IMR-90 (cell line): Measurements from ENCODE around the gene SLC12A4. TPM values are rescaled to one million over a fixed set of nuclear protein-coding genes. Genes with fewer than 3 reads are reported as not detected.
"Not testable (repeated sequence)": the region's sequence is repeated elsewhere in the genome, so short reads cannot be mapped to it uniquely, and the experiment has no call there.

Source experiments
- ATAC-seq: fragments of 200-7000 bp; cut with Tn5 transposase; 2 replicates; pipeline ENCODE4 v1.9.1; 2020; ENCODE audit warnings: low read depth, mild to moderate bottlenecking, moderate library complexity
- BruUV-seq: library from RNA; stranded (reverse); fragments of 400-500 nt; replicated peaks from 2 replicates; lab custom pipeline; 2021; lab: Mats Ljungman, UMichigan
- CTCF ChIA-PET: fragments of 300-600 bp; formaldehyde crosslinking; extraction: SDS; loops from one replicate; lab custom pipeline; 2021; ENCODE audit warnings: antibody characterized with exemption; lab: Yijun Ruan, JAX
- POLR2A ChIA-PET: fragments of 300-600 bp; sonication (Branson Sonifier 250); formaldehyde crosslinking; loops from one replicate; lab custom pipeline; 2022; ENCODE audit warnings: antibody characterized with exemption; ENCODE audit not compliant: unreplicated experiment; lab: Charles Lee
- DNase-seq: peaks from one replicate; pipeline ENCODE4 v3.0.0; 2013
- H2AFZ ChIP-seq: replicated peaks from 2 replicates; pipeline ENCODE3; 2013; ENCODE audit warnings: low read length, mild to moderate bottlenecking; ENCODE audit not compliant: poor library complexity
- H2AK5ac ChIP-seq: 2 replicates; pipeline ENCODE4 v1.6.1; 2013; ENCODE audit warnings: low read depth, low read length, inconsistent platforms
- H2AK9ac ChIP-seq: replicated peaks from 2 replicates; pipeline ENCODE3; 2013; ENCODE audit warnings: mild to moderate bottlenecking, low read depth, low read length, moderate library complexity; ENCODE audit not compliant: poor library complexity
- H2BK120ac ChIP-seq: 2 replicates; pipeline ENCODE4 v1.6.1; 2013; ENCODE audit warnings: low read depth, low read length, inconsistent platforms
- H2BK15ac ChIP-seq: 3 replicates; pipeline ENCODE4 v1.6.1; 2013; ENCODE audit warnings: low read depth, low read length, inconsistent platforms
- H2BK20ac ChIP-seq: 2 replicates; pipeline ENCODE4 v1.6.1; 2013; ENCODE audit warnings: low read depth, mild to moderate bottlenecking, inconsistent platforms, low read length, moderate library complexity
- H2BK5ac ChIP-seq: 2 replicates; pipeline ENCODE4 v1.6.1; 2013; ENCODE audit warnings: mild to moderate bottlenecking, low read depth, low read length, inconsistent platforms; ENCODE audit not compliant: poor library complexity, severe bottlenecking
- H3K14ac ChIP-seq: replicated peaks from 2 replicates; pipeline ENCODE4 v1.6.1; 2013; ENCODE audit warnings: low read depth, low read length, inconsistent platforms
- H3K18ac ChIP-seq: 2 replicates; pipeline ENCODE4 v1.6.1; 2013; ENCODE audit warnings: low read depth, low read length, control low read depth
- H3K23ac ChIP-seq: 2 replicates; pipeline ENCODE4 v1.6.1; 2013; ENCODE audit warnings: low read depth, low read length, inconsistent platforms
- H3K27ac ChIP-seq: 2 replicates; pipeline ENCODE4 v1.5.1; 2013; ENCODE audit warnings: mild to moderate bottlenecking, control low read depth, low read length; ENCODE audit not compliant: insufficient read depth
- H3K27me3 ChIP-seq: 2 replicates; pipeline ENCODE4 v1.6.1; 2013; ENCODE audit warnings: low read length; ENCODE audit not compliant: control insufficient read depth, insufficient read depth
- H3K36me3 ChIP-seq: 2 replicates; pipeline ENCODE4 v1.6.1; 2013; ENCODE audit warnings: low read length, mixed read lengths; ENCODE audit not compliant: control insufficient read depth, insufficient read depth
- H3K4ac ChIP-seq: 2 replicates; pipeline ENCODE4 v1.6.1; 2013; ENCODE audit warnings: low read depth, low read length, inconsistent platforms
- H3K4me1 ChIP-seq: 2 replicates; pipeline ENCODE4 v1.6.1; 2013; ENCODE audit warnings: low read length, mixed read lengths; ENCODE audit not compliant: control insufficient read depth, insufficient read depth
- H3K4me2 ChIP-seq: 2 replicates; pipeline ENCODE4 v1.6.1; 2013; ENCODE audit warnings: low read depth, mild to moderate bottlenecking, control low read depth, low read length, moderate library complexity
- H3K4me3 ChIP-seq: 2 replicates; pipeline ENCODE4 v1.5.1; 2013; ENCODE audit warnings: low read depth, mild to moderate bottlenecking, control low read depth, low read length, moderate library complexity; ENCODE audit not compliant: insufficient read depth
- H3K56ac ChIP-seq: 2 replicates; pipeline ENCODE4 v1.6.1; 2013; ENCODE audit warnings: low read length, inconsistent platforms; ENCODE audit not compliant: insufficient read depth; ENCODE audit errors: extremely low read depth
- H3K79me1 ChIP-seq, 2 experiments: 2 replicates each; pipeline ENCODE4 v1.6.1; 2013; ENCODE audit warnings: low read length in 2 of 2, inconsistent platforms in 1 of 2, low read depth in 1 of 2
- H3K9ac ChIP-seq: 2 replicates; pipeline ENCODE4 v1.6.1; 2013; ENCODE audit warnings: low read depth, low read length, control low read depth
- H3K9me1 ChIP-seq: 2 replicates; pipeline ENCODE4 v1.6.1; 2013; ENCODE audit warnings: low read length, inconsistent platforms; ENCODE audit not compliant: insufficient read depth
- H3K9me3 ChIP-seq: 2 replicates; pipeline ENCODE4 v1.6.1; 2013; ENCODE audit warnings: low read length; ENCODE audit not compliant: control insufficient read depth, insufficient read depth
- H4K20me1 ChIP-seq: 2 replicates; pipeline ENCODE4 v1.6.1; 2013; ENCODE audit warnings: low read length, inconsistent platforms; ENCODE audit not compliant: insufficient read depth
- H4K5ac ChIP-seq: 2 replicates; pipeline ENCODE4 v1.6.1; 2013; ENCODE audit warnings: mild to moderate bottlenecking, low read depth, low read length, control low read depth
- H4K8ac ChIP-seq, 2 experiments: 2 replicates each; pipeline ENCODE4 v1.6.1; 2013; ENCODE audit warnings: low read depth in 2 of 2, low read length in 2 of 2, control low read depth in 1 of 2, inconsistent platforms in 1 of 2
- H4K91ac ChIP-seq: 2 replicates; pipeline ENCODE4 v1.6.1; 2013; ENCODE audit warnings: low read depth, low read length, inconsistent platforms; ENCODE audit not compliant: insufficient read depth
- SMC3 ChIP-seq: fragments of 150-350 bp; IDR thresholded peaks from 2 replicates; pipeline ENCODE4 v1.6.1; 2016; ENCODE audit warnings: low read depth, mild to moderate bottlenecking, antibody characterized with exemption, low read length, moderate library complexity
- WGBS, 2 experiments: methylation state at CpG; one replicate each; pipeline versions ENCODE4 v1.1.5 to v1.1.7; 2013; ENCODE audit warnings: missing lambda C conversion rate in 2 of 2; ENCODE audit not compliant: insufficient read length in 1 of 2; ENCODE audit errors: extremely low coverage in 2 of 2; 5-methylcytosine and 5-hydroxymethylcytosine counted together
- dilution Hi-C: fragments of 300-500 bp; cut with HindIII; formaldehyde crosslinking; loops from one replicate; pipeline ENCODE4 v1.14.3; 2018; ENCODE audit warnings: low sequenced_read_pairs; ENCODE audit not compliant: unreplicated experiment
- in situ Hi-C: fragments of 300-500 bp; cut with MboI; formaldehyde crosslinking; loops from 3 replicates; pipeline ENCODE4 v1.14.3; 2019; ENCODE audit warnings: low sequenced_read_pairs, inconsistent platforms, mixed read lengths
- intact Hi-C: fragments of 100-400 bp; cut with micrococcal nuclease; formaldehyde crosslinking; loops from 2 replicates; pipeline ENCODE4 v1.10.0; 2022
- polyA plus RNA-seq, 3 experiments: library from polyadenylated mRNA; depleted of rRNA; stranded (reverse); fragments of >200 nt; gene quantifications; 2 replicates each; pipeline ENCODE4 v1.2.3, GENCODE V29; 2012; ENCODE audit warnings: low replicate concordance in 1 of 3
- total RNA-seq: library from RNA; depleted of rRNA; stranded (reverse); fragments of >200 nt; gene quantifications from 2 replicates; pipeline ENCODE4 v1.2.3, GENCODE V29; 2012

SLC12A4 gene
- total and polyA plus RNA-seq, 2 of the 4 experiments (the other 2 are of a cell fraction), result 36.6 to 132 TPM

- DNase-seq, result no peak
- Histone ChIP-seq H2AK5ac (0 out of 2 replicates have a peak overlapping the region, but pooled peaks have one; percentile 3), H2BK5ac (no peak overlapping the region), H3K9me3 (no peaks in the 10 kb centered on the region), H3K79me1 (peaks cover 14 to 76% of the 10 kb centered on the region in 2 experiments; a peak in 3 of 4 replicates), H3K4me1 (peaks cover 11% of the 10 kb centered on the region), H3K9ac (no peak overlapping the region), H4K20me1 (peaks cover 47% of the 10 kb centered on the region), H3K4me3 (no peak overlapping the region), H3K36me3 (peaks cover 50% of the 10 kb centered on the region), H3K9me1 (peaks cover 12% of the 10 kb centered on the region), H3K18ac (no peak overlapping the region), H4K91ac (no peak overlapping the region), H3K4ac (no peak overlapping the region), H2BK120ac (no peak overlapping the region), H4K8ac (0 out of 4 replicates have a peak overlapping the region, but pooled peaks of 1 of the 2 experiments have one; percentile 12), H2AFZ (no peak overlapping the region), H2BK20ac (no peak overlapping the region), H2AK9ac (peak overlapping the region; percentile 65), H3K14ac (no peak overlapping the region), H2BK15ac (no peak overlapping the region), H3K4me2 (no peak overlapping the region), H3K23ac (no peak overlapping the region), H3K56ac (no peak overlapping the region), H3K27me3 (no peaks in the 10 kb centered on the region), H4K5ac (no peak overlapping the region), H3K27ac (no peak overlapping the region)
- in situ Hi-C loops, result loop anchor here (25.0 kb wide), 1 partner anchor 402 kb away; the partner anchor contains the start of gene RIPOR1
- TF ChIP-seq SMC3, result no peak
- intact Hi-C loops, result loop anchor here (5.0 kb wide), 1 partner anchor 377 kb away; the partner anchor contains the start of gene CTCF
- BruUV-seq, result no TSS peak
- CTCF ChIA-PET, result no interaction called here
- dilution Hi-C loops, result no loop called here
- ATAC-seq, result no peak
- 98% methylated on average over 9 of the region's 33 CpGs; no CpG with 5 or more reads in 1 of the 2 experiments for WGBS, 2 experiments
- POLR2A ChIA-PET, result no interaction called here
These were observed 28.7 kb downstream of the SLC12A4 start for GRCh38 chr16:67939507-67940445.

DNA sequence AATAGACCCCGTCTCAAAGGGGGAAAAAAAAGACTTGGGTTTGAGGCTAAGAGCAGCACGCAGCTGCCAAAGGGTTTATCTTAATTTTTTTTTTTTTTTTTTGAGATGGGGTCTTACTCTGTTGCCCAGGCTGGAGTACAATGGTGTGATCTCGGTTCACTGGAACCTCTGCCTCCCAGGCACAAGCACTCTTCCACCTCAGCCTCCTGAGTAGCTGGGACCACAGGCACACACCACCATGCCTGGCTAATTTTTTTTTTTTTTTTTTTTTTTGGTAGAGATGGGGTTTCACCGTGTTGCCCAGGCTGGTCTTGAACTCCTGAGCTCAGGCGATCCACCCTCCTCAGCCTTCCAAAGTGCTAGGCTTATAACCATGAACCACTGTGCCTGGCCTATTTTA lies 30.7 kb downstream of the SLC12A4 start:
- H3K79me1 ChIP-seq, result peaks cover 14 to 65% of the 10 kb centered on the region in 2 experiments; a peak in 3 of 4 replicates
- H3K4me2 ChIP-seq, BruUV-seq, DNase-seq, H2BK20ac ChIP-seq, H2BK15ac ChIP-seq, CTCF ChIA-PET, H3K4me3 ChIP-seq, H3K14ac ChIP-seq, H2BK5ac ChIP-seq, H3K18ac ChIP-seq, H3K56ac ChIP-seq, H4K91ac ChIP-seq, H2AK5ac ChIP-seq, H3K4ac ChIP-seq, H4K5ac ChIP-seq, H3K27ac ChIP-seq, ATAC-seq, H4K8ac ChIP-seq, H2BK120ac ChIP-seq, H3K23ac ChIP-seq, H3K27me3 ChIP-seq, dilution Hi-C loops, H2AFZ ChIP-seq, H2AK9ac ChIP-seq, H3K9me3 ChIP-seq, POLR2A ChIA-PET, H3K9ac ChIP-seq: not testable (repeated sequence)
- peaks cover 12% of the 10 kb centered on the region for H3K9me1 ChIP-seq
- 100% methylated on average over 1 of the region's 5 CpGs; no CpG with 5 or more reads in 1 of the 2 experiments for WGBS, 2 experiments
- H3K36me3 ChIP-seq, result peaks cover 35% of the 10 kb centered on the region
- in situ Hi-C loops, result loop anchor here (25.0 kb wide), 1 partner anchor 400 kb away; the partner anchor contains the start of gene RIPOR1
- intact Hi-C loops, result loop anchor here (5.0 kb wide), 1 partner anchor 375 kb away; the partner anchor contains the start of gene CTCF
- H3K4me1 ChIP-seq, result peaks cover 11% of the 10 kb centered on the region
- peaks cover 31% of the 10 kb centered on the region for H4K20me1 ChIP-seq
